ENCODE measurements around the gene NAPSA.

NAPSA gene

DNA sequence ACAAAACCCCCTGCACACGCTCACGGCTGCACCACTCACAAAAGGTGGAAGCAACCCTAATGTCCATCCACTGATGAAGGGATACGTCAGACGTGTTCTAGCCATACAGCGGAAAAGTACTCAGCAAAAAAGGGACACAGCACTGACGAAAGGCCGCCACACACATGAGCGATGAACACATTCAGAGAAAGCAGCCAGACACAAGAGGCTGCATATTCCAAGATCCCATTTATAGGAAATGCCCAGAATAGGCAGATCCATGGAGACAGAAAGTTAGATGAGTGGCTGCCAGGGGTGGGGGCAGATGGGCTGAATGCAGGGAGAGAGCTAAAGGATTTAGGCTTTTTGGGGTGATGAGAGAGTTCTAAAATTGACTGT lies 22.4 kb upstream of the NAPSA start:
- Histone ChIP-seq H3K4me1 (ENCODE audit: low read depth, poor library complexity, severe bottlenecking) (peaks cover 11% of the 10 kb centered on the region), H3K79me2 (ENCODE audit: insufficient read depth, low read depth) (peaks cover 66% of the 10 kb centered on the region), H3K9ac (no peak overlapping the region), H3K27me3 (ENCODE audit: insufficient read depth, low read depth) (no peaks in the 10 kb centered on the region), H3K4me2 (no peak overlapping the region), H3K36me3 (ENCODE audit: insufficient read depth) (peaks cover 13% of the 10 kb centered on the region; the same call in 1 of the 2 replicates), H3K4me3 (IDR thresholded peaks at IDR 0.05; ENCODE audit: insufficient read depth, low read depth, low read length) (no peak overlapping the region), H3K27ac (no peak overlapping the region), H2AFZ (ENCODE audit: low read depth) (no peak overlapping the region), H4K20me1 (ENCODE audit: insufficient read depth) (no peaks in the 10 kb centered on the region; the same call in 1 of the 2 replicates)
- no peak for TF ChIP-seq CTCF (conservative IDR thresholded peaks at IDR 0.05; ENCODE audit: low read depth, low read length)

DNA sequence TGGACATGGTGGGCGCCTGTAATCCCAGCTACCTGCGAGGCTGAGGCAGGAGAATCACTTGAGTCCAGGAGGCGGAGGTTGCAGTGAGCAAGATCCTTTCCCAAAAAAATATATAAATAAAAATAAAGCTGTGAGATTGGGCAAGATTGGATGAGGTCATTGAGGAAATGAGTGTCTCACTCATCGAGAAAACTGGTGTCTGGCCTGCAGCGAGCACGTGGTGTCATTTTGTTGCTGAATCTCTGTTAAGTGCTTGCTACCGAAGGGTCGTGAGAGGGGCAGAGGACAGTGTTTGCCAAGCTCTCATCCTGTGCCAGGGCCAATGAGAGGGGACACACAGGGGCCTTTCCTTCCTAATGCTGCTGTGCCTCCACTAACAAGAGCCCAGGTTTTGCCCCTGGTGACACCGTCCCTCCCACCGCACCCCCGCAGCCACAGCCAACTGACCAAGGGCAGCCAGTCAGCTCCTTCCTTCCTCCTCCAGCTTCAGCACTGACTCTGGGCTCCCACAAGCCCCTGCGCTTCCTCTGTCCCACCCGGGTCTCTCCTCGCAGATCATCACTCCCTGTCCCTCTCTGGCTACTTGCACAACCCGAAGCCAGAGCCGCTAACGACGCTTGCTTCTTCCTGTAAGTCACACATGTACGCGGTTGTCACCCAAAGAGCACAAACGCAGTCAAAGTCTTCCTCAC lies 21.9 kb upstream of the NAPSA start:
- no peak overlapping the region for H3K4me3 ChIP-seq (IDR thresholded peaks at IDR 0.05; ENCODE audit: insufficient read depth, low read depth, low read length)
- no peaks in the 10 kb centered on the region for H3K27me3 ChIP-seq (ENCODE audit: insufficient read depth, low read depth)
- H3K9ac ChIP-seq: no peak overlapping the region
- 0 out of 2 replicates have a peak, but pooled peaks cover 10% of the 10 kb centered on the region for H3K36me3 ChIP-seq (ENCODE audit: insufficient read depth)
- H3K4me1 ChIP-seq (ENCODE audit: low read depth, poor library complexity, severe bottlenecking): peaks cover 11% of the 10 kb centered on the region
- TF ChIP-seq CTCF (conservative IDR thresholded peaks at IDR 0.05; ENCODE audit: low read depth, low read length): no peak
- H3K79me2 ChIP-seq (ENCODE audit: insufficient read depth, low read depth): peaks cover 60% of the 10 kb centered on the region
- H4K20me1 ChIP-seq (ENCODE audit: insufficient read depth): no peaks in the 10 kb centered on the region; the same call in 1 of the 2 replicates
- H2AFZ ChIP-seq (ENCODE audit: low read depth): no peak overlapping the region
- no peak overlapping the region for H3K27ac ChIP-seq
- H3K4me2 ChIP-seq: no peak overlapping the region

DNA sequence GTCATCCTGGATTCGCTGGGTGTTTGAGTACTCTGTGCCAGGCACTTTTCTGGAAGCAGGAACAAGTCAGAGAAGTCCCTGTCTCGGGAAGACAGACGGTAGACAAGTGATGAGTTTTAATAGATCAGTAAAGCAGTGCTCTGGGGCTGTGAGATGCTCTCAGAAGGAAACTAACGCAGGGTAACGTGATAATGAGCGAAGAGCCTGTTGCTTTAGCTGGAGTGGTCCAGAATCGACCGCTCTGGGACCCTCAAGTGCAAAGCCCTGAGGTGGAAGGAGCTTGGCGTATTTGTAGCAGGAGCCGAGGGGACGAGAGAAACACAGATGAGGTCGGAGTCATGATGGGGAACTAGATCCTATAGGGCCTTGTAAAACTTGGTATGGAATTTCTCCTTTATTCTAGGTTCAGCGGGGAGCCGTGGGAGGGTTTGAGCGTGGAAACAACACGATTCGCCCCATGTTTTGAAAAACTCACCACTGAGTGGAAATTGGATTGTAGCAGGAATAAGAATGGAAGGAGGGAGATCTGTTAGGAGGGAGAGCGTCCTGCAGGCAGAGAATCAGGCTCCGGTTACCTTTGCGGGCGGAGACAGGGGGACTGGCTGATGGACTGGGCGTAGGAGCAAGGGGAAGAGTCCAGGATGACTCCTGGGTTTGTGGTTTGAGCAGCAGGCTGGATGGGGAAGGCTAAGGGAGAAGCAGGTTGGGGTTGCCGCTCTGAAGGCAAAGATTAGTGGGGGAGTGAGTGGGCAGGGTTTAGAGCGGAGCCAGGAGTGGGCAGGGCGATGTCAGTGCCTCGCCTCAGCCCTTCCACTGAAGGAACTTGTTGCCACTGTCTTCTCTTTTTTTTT lies 19.5 kb upstream of the NAPSA start:
- Histone ChIP-seq H3K27ac (peak overlapping the region; percentile 55; the same call in 1 of the 2 replicates), H3K4me2 (peak overlapping the region; percentile 90), H3K9ac (peak overlapping the region; percentile 82; the same call in 1 of the 2 replicates), H3K27me3 (ENCODE audit: insufficient read depth, low read depth) (no peaks in the 10 kb centered on the region), H3K36me3 (ENCODE audit: insufficient read depth) (0 out of 2 replicates have a peak, but pooled peaks cover 10% of the 10 kb centered on the region), H2AFZ (ENCODE audit: low read depth) (peak overlapping the region; percentile 48; the same call in 1 of the 2 replicates), H3K4me1 (ENCODE audit: low read depth, poor library complexity, severe bottlenecking) (peaks cover 11% of the 10 kb centered on the region), H3K4me3 (IDR thresholded peaks at IDR 0.05; ENCODE audit: insufficient read depth, low read depth, low read length) (peak overlapping the region; percentile 24), H3K79me2 (ENCODE audit: insufficient read depth, low read depth) (peaks cover 52% of the 10 kb centered on the region), H4K20me1 (ENCODE audit: insufficient read depth) (no peaks in the 10 kb centered on the region; the same call in 1 of the 2 replicates)
- TF ChIP-seq CTCF (conservative IDR thresholded peaks at IDR 0.05; ENCODE audit: low read depth, low read length): 0 out of 2 replicates have a peak, but pooled peaks have one; percentile 31

GRCh38 chr19:50383852-50384684 lies 18.6 kb upstream of the NAPSA start, which contains the start of gene POLD1:
Gene POLD1 (plus strand): TSS chr19:50384347. CDS start chr19:50398852, 14,505 bp downstream.
- H4K20me1 ChIP-seq (ENCODE audit: insufficient read depth): no peaks in the 10 kb centered on the region; the same call in 1 of the 2 replicates
- peak within 1 kb of the TSS; percentile 24 for H3K4me3 ChIP-seq (IDR thresholded peaks at IDR 0.05; ENCODE audit: insufficient read depth, low read depth, low read length)
- peaks cover 13% of the 10 kb centered on the region; the same call in 1 of the 2 replicates for H3K36me3 ChIP-seq (ENCODE audit: insufficient read depth)
- peak within 1 kb of the TSS; percentile 48; the same call in 1 of the 2 replicates for H2AFZ ChIP-seq (ENCODE audit: low read depth)
- no peaks in the 10 kb centered on the region for H3K27me3 ChIP-seq (ENCODE audit: insufficient read depth, low read depth)
- H3K9ac ChIP-seq: peak within 1 kb of the TSS; percentile 82
- 0 out of 2 replicates have a peak, but pooled peaks have one; percentile 34 for TF ChIP-seq CTCF (conservative IDR thresholded peaks at IDR 0.05; ENCODE audit: low read depth, low read length)
- H3K79me2 ChIP-seq (ENCODE audit: insufficient read depth, low read depth): peaks cover 46% of the 10 kb centered on the region
- peak within 1 kb of the TSS; percentile 90 for H3K4me2 ChIP-seq
- H3K4me1 ChIP-seq (ENCODE audit: low read depth, poor library complexity, severe bottlenecking): peaks cover 11% of the 10 kb centered on the region
- peak within 1 kb of the TSS; percentile 55; the same call in 1 of the 2 replicates for H3K27ac ChIP-seq
